ENCODE measurements around the gene RPS6KA6. TPM values are rescaled to one million over a fixed set of nuclear protein-coding genes. Genes with fewer than 3 reads are reported as not detected.
"Not testable (repeated sequence)": the region's sequence is repeated elsewhere in the genome, so short reads cannot be mapped to it uniquely, and the experiment has no call there.

Gene RPS6KA6
- total RNA-seq, 2 donors from 2014 or later = 17.9 to 18.3 TPM

DNA sequence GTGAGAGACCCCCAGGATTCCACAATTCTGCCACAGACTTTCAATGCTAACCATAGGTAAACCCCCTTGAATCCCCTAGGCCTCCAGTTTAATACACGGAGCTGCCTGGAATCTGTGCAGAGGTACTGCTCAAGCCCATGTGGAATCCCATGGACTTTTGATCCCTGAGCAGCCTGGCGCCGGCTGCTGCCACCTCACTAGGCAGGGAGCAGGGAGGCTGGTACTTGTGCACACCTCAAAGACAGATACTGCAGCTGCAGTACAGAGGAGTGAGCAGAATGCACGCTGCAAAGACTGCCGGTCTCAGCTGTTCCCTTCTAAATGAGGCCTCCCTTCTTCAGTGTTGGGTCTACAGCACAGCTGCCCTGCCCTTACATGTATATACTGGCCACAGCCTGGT is 79.4 kb downstream of the RPS6KA6 start:
- H3K9me3 Mint-ChIP-seq = peaks cover 37% of the 10 kb centered on the region
- H3K4me3 Mint-ChIP-seq = no peak overlapping the region
- DNase-seq = no peak

DNA sequence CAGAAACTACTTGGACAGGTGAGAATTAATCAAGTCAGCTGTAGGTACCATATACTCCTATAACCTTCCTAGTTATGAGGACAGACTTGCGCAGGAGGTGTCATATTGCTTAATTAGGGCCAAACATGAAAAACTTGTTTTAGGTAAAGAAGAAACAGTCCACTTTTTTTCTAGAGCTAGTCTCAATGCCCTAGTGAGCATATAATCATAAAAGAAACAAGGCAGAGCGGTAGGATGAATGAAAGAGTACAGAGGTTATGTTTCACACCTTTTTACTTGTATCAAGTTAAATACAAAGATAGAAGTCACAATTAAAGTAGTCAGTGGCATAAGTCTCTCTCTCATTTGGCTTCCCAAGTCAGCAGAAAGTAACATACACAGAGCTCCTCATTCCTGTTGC is 88.9 kb downstream of the RPS6KA6 start:
- Mint-ChIP-seq H3K27me3 (ENCODE audit: insufficient read depth) (no peaks in the 10 kb centered on the region), H3K4me1 (no peaks in the 10 kb centered on the region), H3K4me3 (no peak overlapping the region), H3K36me3 (ENCODE audit: low read depth) (peaks cover 2% of the 10 kb centered on the region), H3K9me3 (peaks cover 6% of the 10 kb centered on the region), H3K27ac (no peak overlapping the region)
- H3K9me3 ChIP-seq (ENCODE audit: control insufficient read depth, low read length) = no peaks in the 10 kb centered on the region
- 100% methylated on average over 1 of the region's 2 CpGs; no CpG with 5 or more reads in 1 of the 2 experiments for WGBS, 2 experiments (ENCODE audit: insufficient coverage in 1 of 2, insufficient read length in 1 of 2)
- no peaks in the 10 kb centered on the region for H3K27me3 ChIP-seq (ENCODE audit: control insufficient read depth, insufficient read depth, low read length, poor library complexity, severe bottlenecking)
- H3K27ac ChIP-seq (ENCODE audit: low read depth, low read length) = no peak overlapping the region
- no peaks in the 10 kb centered on the region for H3K4me1 ChIP-seq (ENCODE audit: control insufficient read depth, insufficient read depth, low read length)
- H3K36me3 ChIP-seq (ENCODE audit: control insufficient read depth, insufficient read depth, low read length) = peaks cover 20% of the 10 kb centered on the region
- DNase-seq = no peak
- no peak overlapping the region for H3K4me3 ChIP-seq (ENCODE audit: low read length)
- no peak overlapping the region for H3K9ac ChIP-seq (ENCODE audit: extremely low read depth, low read length, poor library complexity, severe bottlenecking)
- TF ChIP-seq, protein P1, sequence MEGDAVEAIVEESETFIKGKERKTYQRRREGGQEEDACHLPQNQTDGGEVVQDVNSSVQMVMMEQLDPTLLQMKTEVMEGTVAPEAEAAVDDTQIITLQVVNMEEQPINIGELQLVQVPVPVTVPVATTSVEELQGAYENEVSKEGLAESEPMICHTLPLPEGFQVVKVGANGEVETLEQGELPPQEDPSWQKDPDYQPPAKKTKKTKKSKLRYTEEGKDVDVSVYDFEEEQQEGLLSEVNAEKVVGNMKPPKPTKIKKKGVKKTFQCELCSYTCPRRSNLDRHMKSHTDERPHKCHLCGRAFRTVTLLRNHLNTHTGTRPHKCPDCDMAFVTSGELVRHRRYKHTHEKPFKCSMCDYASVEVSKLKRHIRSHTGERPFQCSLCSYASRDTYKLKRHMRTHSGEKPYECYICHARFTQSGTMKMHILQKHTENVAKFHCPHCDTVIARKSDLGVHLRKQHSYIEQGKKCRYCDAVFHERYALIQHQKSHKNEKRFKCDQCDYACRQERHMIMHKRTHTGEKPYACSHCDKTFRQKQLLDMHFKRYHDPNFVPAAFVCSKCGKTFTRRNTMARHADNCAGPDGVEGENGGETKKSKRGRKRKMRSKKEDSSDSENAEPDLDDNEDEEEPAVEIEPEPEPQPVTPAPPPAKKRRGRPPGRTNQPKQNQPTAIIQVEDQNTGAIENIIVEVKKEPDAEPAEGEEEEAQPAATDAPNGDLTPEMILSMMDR (conservative IDR thresholded peaks at IDR 0.05) = no peak

More for the DNA sequence above, 79.4 kb downstream of the RPS6KA6 start:
- H3K4me1 ChIP-seq (ENCODE audit: control insufficient read depth, insufficient read depth, low read length) = no peaks in the 10 kb centered on the region
- Mint-ChIP-seq H3K27me3 (ENCODE audit: insufficient read depth) (no peaks in the 10 kb centered on the region), H3K36me3 (ENCODE audit: low read depth) (peaks cover 18% of the 10 kb centered on the region), H3K4me1 (no peaks in the 10 kb centered on the region), H3K27ac (no peak overlapping the region)
- peaks cover 24% of the 10 kb centered on the region for H3K36me3 ChIP-seq (ENCODE audit: control insufficient read depth, insufficient read depth, low read length)
- no peak overlapping the region for H3K27ac ChIP-seq (ENCODE audit: low read depth, low read length)
- H3K27me3 ChIP-seq (ENCODE audit: control insufficient read depth, insufficient read depth, low read length, poor library complexity, severe bottlenecking) = no peaks in the 10 kb centered on the region
- no peak overlapping the region for H3K4me3 ChIP-seq (ENCODE audit: low read length)
- H3K9me3 ChIP-seq (ENCODE audit: control insufficient read depth, low read length) = no peaks in the 10 kb centered on the region
- 95 to 100% methylated on average over 2 to 5 of the region's 5 CpGs for WGBS, 2 experiments (ENCODE audit: insufficient coverage in 1 of 2, insufficient read length in 1 of 2)
- TF ChIP-seq, protein P1 (conservative IDR thresholded peaks at IDR 0.05) = no peak
- H3K9ac ChIP-seq (ENCODE audit: extremely low read depth, low read length, poor library complexity, severe bottlenecking) = no peak overlapping the region

DNA sequence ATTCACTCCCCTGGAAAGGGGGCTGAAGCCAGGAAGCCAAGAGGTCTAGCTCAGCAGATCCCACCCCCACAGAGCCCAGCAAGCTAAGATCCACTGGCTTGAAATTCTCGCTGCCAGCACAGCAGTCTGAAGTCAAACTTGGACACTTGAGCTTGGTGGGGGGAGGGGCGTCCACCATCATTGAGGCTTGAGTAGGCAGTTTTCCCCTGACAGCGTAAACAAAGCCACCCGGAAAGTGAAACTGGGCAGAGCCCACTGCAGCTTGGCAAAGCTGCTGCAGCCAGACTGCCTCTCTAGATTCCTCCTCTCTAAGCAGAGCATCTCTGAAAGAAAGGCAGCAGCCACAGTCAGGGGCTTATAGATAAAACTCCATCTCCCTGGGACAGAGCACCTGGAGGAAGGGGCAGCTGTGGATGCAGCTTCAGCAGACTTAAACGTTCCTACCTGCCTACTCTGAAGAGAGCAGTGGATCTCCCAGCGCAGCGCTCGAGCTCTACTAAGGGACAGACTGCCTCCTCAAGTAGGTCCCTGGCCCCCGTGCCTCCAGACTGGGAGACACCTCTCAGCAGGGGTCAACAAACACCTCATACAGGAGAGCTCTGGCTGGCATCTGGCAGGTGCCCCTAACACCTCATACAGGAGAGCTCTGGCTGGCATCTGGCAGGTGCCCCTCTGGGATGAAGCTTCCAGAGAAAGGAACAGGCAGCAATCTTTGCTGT is 108.4 kb downstream of the RPS6KA6 start:
- not testable (repeated sequence) for H3K9ac ChIP-seq (ENCODE audit: extremely low read depth, low read length, poor library complexity, severe bottlenecking); H3K36me3 ChIP-seq (ENCODE audit: control insufficient read depth, insufficient read depth, low read length); H3K27ac Mint-ChIP-seq; H3K4me1 Mint-ChIP-seq; H3K4me3 Mint-ChIP-seq; H3K27me3 Mint-ChIP-seq (ENCODE audit: insufficient read depth); H3K27me3 ChIP-seq (ENCODE audit: control insufficient read depth, insufficient read depth, low read length, poor library complexity, severe bottlenecking); H3K4me1 ChIP-seq (ENCODE audit: control insufficient read depth, insufficient read depth, low read length); H3K27ac ChIP-seq (ENCODE audit: low read depth, low read length); H3K4me3 ChIP-seq (ENCODE audit: low read length); H3K36me3 Mint-ChIP-seq (ENCODE audit: low read depth)
- H3K9me3 Mint-ChIP-seq = peaks cover 83% of the 10 kb centered on the region
- 78% methylated on average over 9 of the region's 9 CpGs; no CpG with 5 or more reads in 1 of the 2 experiments for WGBS, 2 experiments (ENCODE audit: insufficient coverage in 1 of 2, insufficient read length in 1 of 2)
- peak; percentile 42 for DNase-seq
- H3K9me3 ChIP-seq (ENCODE audit: control insufficient read depth, low read length) = peaks cover 14% of the 10 kb centered on the region

All from endodermal cell (in vitro differentiated cells).